ENCODE results near the gene ANKIB1.

The ANKIB1 gene

DNA sequence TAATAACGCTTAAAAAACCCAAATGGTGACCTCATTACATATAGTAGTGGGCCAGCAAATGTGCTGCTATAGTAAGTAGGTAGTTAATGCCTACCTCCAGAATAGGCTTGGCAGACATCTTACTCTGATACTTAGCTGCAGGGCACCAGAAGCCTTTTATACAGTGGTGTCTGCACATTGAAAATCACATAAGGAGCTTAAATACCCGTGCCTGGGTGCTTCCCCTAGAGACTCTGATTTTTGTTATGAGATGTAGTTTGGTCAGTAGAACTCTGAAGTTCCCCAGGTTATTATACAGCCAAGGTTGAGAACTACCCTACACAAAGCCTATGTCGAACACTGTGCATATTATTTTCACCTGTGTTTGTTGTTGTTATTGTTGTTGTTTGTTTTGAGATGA is 47.2 kb downstream of the ANKIB1 start:
- H3K27ac ChIP-seq: no peak overlapping the region
- TF ChIP-seq, protein P1, sequence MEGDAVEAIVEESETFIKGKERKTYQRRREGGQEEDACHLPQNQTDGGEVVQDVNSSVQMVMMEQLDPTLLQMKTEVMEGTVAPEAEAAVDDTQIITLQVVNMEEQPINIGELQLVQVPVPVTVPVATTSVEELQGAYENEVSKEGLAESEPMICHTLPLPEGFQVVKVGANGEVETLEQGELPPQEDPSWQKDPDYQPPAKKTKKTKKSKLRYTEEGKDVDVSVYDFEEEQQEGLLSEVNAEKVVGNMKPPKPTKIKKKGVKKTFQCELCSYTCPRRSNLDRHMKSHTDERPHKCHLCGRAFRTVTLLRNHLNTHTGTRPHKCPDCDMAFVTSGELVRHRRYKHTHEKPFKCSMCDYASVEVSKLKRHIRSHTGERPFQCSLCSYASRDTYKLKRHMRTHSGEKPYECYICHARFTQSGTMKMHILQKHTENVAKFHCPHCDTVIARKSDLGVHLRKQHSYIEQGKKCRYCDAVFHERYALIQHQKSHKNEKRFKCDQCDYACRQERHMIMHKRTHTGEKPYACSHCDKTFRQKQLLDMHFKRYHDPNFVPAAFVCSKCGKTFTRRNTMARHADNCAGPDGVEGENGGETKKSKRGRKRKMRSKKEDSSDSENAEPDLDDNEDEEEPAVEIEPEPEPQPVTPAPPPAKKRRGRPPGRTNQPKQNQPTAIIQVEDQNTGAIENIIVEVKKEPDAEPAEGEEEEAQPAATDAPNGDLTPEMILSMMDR (conservative IDR thresholded peaks at IDR 0.05): no peak

DNA sequence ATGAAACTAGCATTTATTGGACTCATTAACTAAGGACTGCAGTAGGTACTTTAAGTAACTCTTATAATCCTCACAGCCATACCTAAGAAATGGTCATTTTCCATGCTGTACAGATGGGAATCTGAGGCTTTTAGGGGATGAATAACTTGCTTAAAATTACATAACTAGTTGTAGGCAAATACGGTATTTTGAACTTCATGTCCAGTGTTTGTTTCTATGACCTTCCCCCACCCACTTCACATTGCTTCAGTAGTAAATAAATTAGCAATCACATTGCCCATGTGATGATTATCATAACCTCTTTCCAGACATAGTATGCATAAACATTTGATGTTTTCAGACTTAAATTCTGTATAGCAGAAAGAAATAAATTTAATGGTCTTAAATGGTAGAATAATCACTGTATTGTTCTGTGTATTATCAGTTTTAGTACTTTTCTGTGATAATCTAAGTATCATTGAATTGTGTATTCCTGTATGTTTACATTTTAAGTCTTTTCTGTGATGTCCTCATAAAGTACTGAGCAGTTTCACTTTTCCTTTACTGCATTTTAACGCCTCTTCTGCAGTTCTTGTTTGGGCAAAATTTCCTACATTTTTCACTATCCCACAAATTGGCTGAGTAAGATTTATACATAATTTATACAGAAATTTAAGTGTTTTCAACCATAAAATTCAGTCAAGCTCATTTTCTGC is 48.3 kb downstream of the ANKIB1 start:
- no peak overlapping the region for H3K27ac ChIP-seq
- TF ChIP-seq, protein P1 (conservative IDR thresholded peaks at IDR 0.05): no peak

DNA sequence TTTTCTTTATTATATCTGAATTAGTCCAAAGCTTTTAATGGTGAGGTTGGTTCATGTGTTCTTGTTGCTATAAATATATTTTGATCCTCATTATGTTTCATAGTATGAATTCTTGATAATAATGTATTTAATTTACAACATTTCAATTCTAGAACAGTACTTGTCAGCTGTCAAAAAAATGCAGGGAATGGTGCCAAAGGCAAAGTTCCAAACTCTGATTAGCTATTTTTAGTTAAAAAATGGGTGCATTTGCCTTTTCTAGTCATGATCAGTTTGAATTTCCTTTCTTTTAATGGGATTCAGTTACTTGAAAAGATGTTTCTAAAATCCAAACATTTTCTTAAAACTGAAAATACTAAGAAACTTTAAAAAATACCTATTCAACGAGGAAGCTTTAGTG is 49.6 kb downstream of the ANKIB1 start:
- no peak overlapping the region for H3K27ac ChIP-seq
- TF ChIP-seq, protein P1 (conservative IDR thresholded peaks at IDR 0.05): no peak

DNA sequence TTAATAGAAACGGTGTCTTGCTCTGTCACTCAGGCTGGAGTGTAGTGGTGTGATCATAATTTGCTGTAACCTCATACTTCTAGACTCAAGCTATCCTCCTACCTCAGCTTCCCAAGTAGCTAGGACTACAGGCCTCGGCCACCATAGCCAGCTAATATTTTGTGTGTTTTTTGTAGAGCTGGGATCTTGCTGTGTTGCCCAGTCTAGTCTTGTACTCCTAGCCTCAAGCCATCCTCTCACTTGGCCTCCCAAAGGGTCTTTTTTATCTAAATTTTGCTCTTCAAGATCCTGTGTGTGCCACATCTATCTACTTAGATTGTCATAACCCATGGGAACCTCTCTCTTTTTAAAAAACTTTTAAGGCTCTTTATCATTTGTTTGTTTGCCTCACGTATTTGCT is 50.5 kb downstream of the ANKIB1 start:
- TF ChIP-seq, protein P1 (conservative IDR thresholded peaks at IDR 0.05): no peak
- no peak overlapping the region for H3K27ac ChIP-seq

DNA sequence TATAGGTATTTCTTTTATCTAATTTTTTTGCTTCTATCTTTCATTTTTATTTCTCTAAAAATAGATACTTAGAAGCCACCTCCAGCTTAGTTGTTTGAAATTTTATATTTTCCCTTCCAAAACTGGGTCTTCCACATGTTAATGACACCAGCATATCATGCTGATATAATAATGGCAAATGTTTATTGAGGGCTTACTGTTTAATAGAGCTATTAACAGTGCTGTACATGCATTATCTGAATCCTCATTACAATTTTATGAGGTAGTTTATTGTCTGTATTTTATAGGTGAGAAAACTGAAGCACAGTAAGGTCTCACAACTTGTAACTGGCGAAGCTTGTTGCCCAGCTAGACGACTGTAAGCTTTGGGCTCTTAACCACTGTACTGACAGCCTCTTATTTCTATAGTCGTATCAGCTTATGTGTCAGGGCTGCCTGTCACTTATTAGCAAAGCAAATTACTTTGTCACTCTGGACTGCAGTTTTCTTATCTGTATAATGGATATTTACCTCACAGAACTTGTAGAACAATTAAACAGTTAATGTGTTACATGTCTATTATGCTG is 51.2 kb downstream of the ANKIB1 start:
- no peak overlapping the region; the same call in 1 of the 2 replicates for H3K27ac ChIP-seq
- TF ChIP-seq, protein P1 (conservative IDR thresholded peaks at IDR 0.05): no peak

DNA sequence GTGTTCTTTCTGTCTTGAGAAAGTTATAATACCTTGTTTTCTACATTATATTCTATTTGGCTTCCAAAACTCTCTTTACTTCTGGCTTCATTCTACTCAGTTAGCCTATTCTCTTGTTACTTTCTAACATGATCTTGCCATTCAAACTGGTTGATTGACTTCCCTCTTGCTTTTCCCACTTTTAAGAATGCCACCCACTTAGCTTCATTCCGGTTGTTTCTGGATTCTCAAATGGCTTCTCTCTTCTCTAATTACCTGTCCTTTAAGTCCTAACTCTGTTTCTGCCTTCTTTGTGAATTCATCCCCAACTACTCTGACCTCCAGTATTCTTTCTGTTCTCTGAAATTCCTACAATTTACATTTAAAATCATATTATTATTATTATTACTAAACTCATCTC is 52.0 kb downstream of the ANKIB1 start:
- TF ChIP-seq, protein P1 (conservative IDR thresholded peaks at IDR 0.05): no peak
- H3K27ac ChIP-seq: no peak overlapping the region

DNA sequence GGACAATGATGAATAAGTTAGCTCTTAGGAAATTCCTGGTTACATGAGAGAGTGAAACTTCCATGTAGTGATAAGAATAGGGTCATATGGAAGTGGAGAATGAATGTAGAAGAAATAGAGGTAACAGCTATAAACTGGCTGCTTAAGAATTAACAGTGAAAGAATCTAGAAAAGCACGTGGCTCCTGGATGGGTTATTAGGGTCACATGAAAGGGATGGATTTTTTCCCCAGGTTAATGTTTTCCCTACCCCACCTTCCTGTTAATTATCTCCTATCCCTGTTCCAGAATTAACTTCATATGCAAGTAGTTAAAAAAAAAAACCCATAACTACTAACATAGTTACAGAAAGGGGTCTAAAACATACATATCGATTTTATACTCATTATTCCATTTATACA is 58.0 kb downstream of the ANKIB1 start:
- TF ChIP-seq, protein P1 (conservative IDR thresholded peaks at IDR 0.05): no peak
- H3K27ac ChIP-seq: no peak overlapping the region
